Measurements from ENCODE around the gene ABHD14A. TPM values are rescaled to one million over a fixed set of nuclear protein-coding genes. Genes with fewer than 3 reads are reported as not detected.

ABHD14A gene
- total and polyA plus RNA-seq, 2 donors = 12.7 to 17.6 TPM

- no peak overlapping the region for H3K27ac ChIP-seq (ENCODE audit: low read depth in 1 of 2, low read length in 1 of 2)
- H3K36me3 ChIP-seq (ENCODE audit: control insufficient read depth in 2 of 2, insufficient read depth in 2 of 2, low read length in 1 of 2) = peaks cover 36 to 42% of the 10 kb centered on the region in 2 donors
- no peaks in the 10 kb centered on the region for H3K9me3 ChIP-seq (ENCODE audit: control insufficient read depth in 2 of 2, insufficient read depth in 1 of 2, low read length in 1 of 2)
- no peaks in the 10 kb centered on the region for H3K27me3 ChIP-seq (ENCODE audit: control insufficient read depth in 2 of 2, insufficient read depth in 1 of 2, low read length in 1 of 2)
- no peaks in the 10 kb centered on the region for H3K4me1 ChIP-seq (ENCODE audit: control insufficient read depth in 2 of 2, insufficient read depth in 2 of 2, low read length in 2 of 2)
- 98% methylated on average over 15 of the region's 15 CpGs for WGBS
- no peak overlapping the region for H3K4me3 ChIP-seq (ENCODE audit: low read length in 2 of 2)
- no peak for DNase-seq (ENCODE audit: low read depth in 6 of 9, low spot score in 9 of 9)
Observed at GRCh38 chr3:51932471-51933370, 42.1 kb upstream of the ABHD14A start.

- WGBS = 98% methylated on average over 13 of the region's 13 CpGs
- no peak for DNase-seq (ENCODE audit: low read depth in 6 of 9, low spot score in 9 of 9)
- H3K36me3 ChIP-seq (ENCODE audit: control insufficient read depth in 2 of 2, insufficient read depth in 2 of 2, low read length in 1 of 2) = peaks cover 36 to 47% of the 10 kb centered on the region in 2 donors
Observed at GRCh38 chr3:51933471-51934138, 41.3 kb upstream of the ABHD14A start.

GRCh38 chr3:51934139-51934850, 40.6 kb upstream of the ABHD14A start:
- 99% methylated on average over 11 of the region's 11 CpGs for whole genome bisulfite sequencing
- Histone ChIP-seq H3K27ac (ENCODE audit: low read depth in 1 of 2, low read length in 1 of 2) (no peak overlapping the region), H3K4me1 (ENCODE audit: control insufficient read depth in 2 of 2, insufficient read depth in 2 of 2, low read length in 2 of 2) (no peaks in the 10 kb centered on the region), H3K4me3 (ENCODE audit: low read length in 2 of 2) (no peak overlapping the region), H3K36me3 (ENCODE audit: control insufficient read depth in 2 of 2, insufficient read depth in 2 of 2, low read length in 1 of 2) (peaks cover 36 to 50% of the 10 kb centered on the region in 2 donors), H3K9me3 (ENCODE audit: control insufficient read depth in 2 of 2, insufficient read depth in 1 of 2, low read length in 1 of 2) (no peaks in the 10 kb centered on the region), H3K27me3 (ENCODE audit: control insufficient read depth in 2 of 2, insufficient read depth in 1 of 2, low read length in 1 of 2) (no peaks in the 10 kb centered on the region)
- DNase-seq (ENCODE audit: low read depth in 6 of 9, low spot score in 9 of 9) = no peak

More at GRCh38 chr3:51933471-51934138, 41.3 kb upstream of the ABHD14A start:
- Histone ChIP-seq H3K4me3 (ENCODE audit: low read length in 2 of 2) (no peak overlapping the region), H3K9me3 (ENCODE audit: control insufficient read depth in 2 of 2, insufficient read depth in 1 of 2, low read length in 1 of 2) (no peaks in the 10 kb centered on the region), H3K27ac (ENCODE audit: low read depth in 1 of 2, low read length in 1 of 2) (no peak overlapping the region), H3K4me1 (ENCODE audit: control insufficient read depth in 2 of 2, insufficient read depth in 2 of 2, low read length in 2 of 2) (no peaks in the 10 kb centered on the region), H3K27me3 (ENCODE audit: control insufficient read depth in 2 of 2, insufficient read depth in 1 of 2, low read length in 1 of 2) (no peaks in the 10 kb centered on the region)

GRCh38 chr3:51934991-51935885, 39.6 kb upstream of the ABHD14A start:
- DNase-seq (ENCODE audit: low read depth in 6 of 9, low spot score in 9 of 9) = no peak
- Histone ChIP-seq H3K27me3 (ENCODE audit: control insufficient read depth in 2 of 2, insufficient read depth in 1 of 2, low read length in 1 of 2) (no peaks in the 10 kb centered on the region), H3K4me3 (ENCODE audit: low read length in 2 of 2) (no peak overlapping the region), H3K9me3 (ENCODE audit: control insufficient read depth in 2 of 2, insufficient read depth in 1 of 2, low read length in 1 of 2) (no peaks in the 10 kb centered on the region), H3K36me3 (ENCODE audit: control insufficient read depth in 2 of 2, insufficient read depth in 2 of 2, low read length in 1 of 2) (peaks cover 36 to 50% of the 10 kb centered on the region in 2 donors), H3K27ac (ENCODE audit: low read depth in 1 of 2, low read length in 1 of 2) (no peak overlapping the region), H3K4me1 (ENCODE audit: control insufficient read depth in 2 of 2, insufficient read depth in 2 of 2, low read length in 2 of 2) (no peaks in the 10 kb centered on the region)
- WGBS = 98% methylated on average over 28 of the region's 28 CpGs

GRCh38 chr3:51935886-51936755, 38.7 kb upstream of the ABHD14A start:
- H3K36me3 ChIP-seq (ENCODE audit: control insufficient read depth in 2 of 2, insufficient read depth in 2 of 2, low read length in 1 of 2) = peaks cover 36 to 50% of the 10 kb centered on the region in 2 donors
- H3K27ac ChIP-seq (ENCODE audit: low read depth in 1 of 2, low read length in 1 of 2) = no peak overlapping the region
- 98% methylated on average over 25 of the region's 25 CpGs for WGBS
- no peaks in the 10 kb centered on the region for H3K9me3 ChIP-seq (ENCODE audit: control insufficient read depth in 2 of 2, insufficient read depth in 1 of 2, low read length in 1 of 2)
- H3K4me1 ChIP-seq (ENCODE audit: control insufficient read depth in 2 of 2, insufficient read depth in 2 of 2, low read length in 2 of 2) = peaks cover 2 to 4% of the 10 kb centered on the region in 2 donors
- H3K27me3 ChIP-seq (ENCODE audit: control insufficient read depth in 2 of 2, insufficient read depth in 1 of 2, low read length in 1 of 2) = no peaks in the 10 kb centered on the region
- no peak for DNase-seq (ENCODE audit: low read depth in 6 of 9, low spot score in 9 of 9)
- no peak overlapping the region for H3K4me3 ChIP-seq (ENCODE audit: low read length in 2 of 2)

- Histone ChIP-seq H3K9me3 (ENCODE audit: control insufficient read depth in 2 of 2, insufficient read depth in 1 of 2, low read length in 1 of 2) (no peaks in the 10 kb centered on the region), H3K4me3 (ENCODE audit: low read length in 2 of 2) (no peak overlapping the region), H3K36me3 (ENCODE audit: control insufficient read depth in 2 of 2, insufficient read depth in 2 of 2, low read length in 1 of 2) (peaks cover 36 to 50% of the 10 kb centered on the region in 2 donors), H3K27ac (ENCODE audit: low read depth in 1 of 2, low read length in 1 of 2) (no peak overlapping the region), H3K27me3 (ENCODE audit: control insufficient read depth in 2 of 2, insufficient read depth in 1 of 2, low read length in 1 of 2) (no peaks in the 10 kb centered on the region), H3K4me1 (ENCODE audit: control insufficient read depth in 2 of 2, insufficient read depth in 2 of 2, low read length in 2 of 2) (peaks cover 7 to 9% of the 10 kb centered on the region in 2 donors)
- WGBS = 97% methylated on average over 9 of the region's 9 CpGs
- no peak for DNase-seq (ENCODE audit: low read depth in 6 of 9, low spot score in 9 of 9)
Observed at GRCh38 chr3:51937014-51937413, 37.9 kb upstream of the ABHD14A start.

GRCh38 chr3:51937611-51938450, 37.0 kb upstream of the ABHD14A start:
- 85% methylated on average over 13 of the region's 13 CpGs for WGBS
- H3K36me3 ChIP-seq (ENCODE audit: control insufficient read depth in 2 of 2, insufficient read depth in 2 of 2, low read length in 1 of 2) = peaks cover 34 to 47% of the 10 kb centered on the region in 2 donors
- DNase-seq (ENCODE audit: low read depth in 6 of 9, low spot score in 9 of 9) = no peak

More at GRCh38 chr3:51937611-51938450, 37.0 kb upstream of the ABHD14A start:
- Histone ChIP-seq H3K4me3 (ENCODE audit: low read length in 2 of 2) (no peak overlapping the region), H3K27me3 (ENCODE audit: control insufficient read depth in 2 of 2, insufficient read depth in 1 of 2, low read length in 1 of 2) (no peaks in the 10 kb centered on the region), H3K4me1 (ENCODE audit: control insufficient read depth in 2 of 2, insufficient read depth in 2 of 2, low read length in 2 of 2) (peaks cover 11 to 16% of the 10 kb centered on the region in 2 donors), H3K27ac (ENCODE audit: low read depth in 1 of 2, low read length in 1 of 2) (no peak overlapping the region), H3K9me3 (ENCODE audit: control insufficient read depth in 2 of 2, insufficient read depth in 1 of 2, low read length in 1 of 2) (no peaks in the 10 kb centered on the region)
